ENCODE results near the gene GOLGA3. TPM values are rescaled to one million over a fixed set of nuclear protein-coding genes. Genes with fewer than 3 reads are reported as not detected.

Gene GOLGA3
- total and polyA plus RNA-seq, 10 of the 15 experiments (the other 5 are each of a cell fraction or from before 2014, with no cell fraction given) = 2.0 to 42.7 (median 15.2) TPM

- TF ChIP-seq MLLT1 (IDR thresholded peaks at IDR 0.05) = no peak
- no peak for TF ChIP-seq HDAC2 (IDR thresholded peaks at IDR 0.05)
- TF ChIP-seq POLR2A (IDR thresholded peaks at IDR 0.05; ENCODE audit: low read depth, low read length) = no peak
- no peak for TF ChIP-seq FOXM1 (IDR thresholded peaks at IDR 0.05; ENCODE audit: low read depth, low read length)
- no peak for TF ChIP-seq EP300 (IDR thresholded peaks at IDR 0.05; ENCODE audit: borderline replicate concordance in 1 of 2, control insufficient read depth in 1 of 2, low read depth in 2 of 2, low read length in 2 of 2)
- TF ChIP-seq ZNF384 (IDR thresholded peaks at IDR 0.05; ENCODE audit: borderline replicate concordance, low read depth, low read length) = no peak
- TF ChIP-seq ATF7 (IDR thresholded peaks at IDR 0.05; ENCODE audit: low read depth) = no peak
- TF ChIP-seq JUND (IDR thresholded peaks at IDR 0.05; ENCODE audit: low read depth, low read length) = no peak
- TF ChIP-seq EZH2 (IDR thresholded peaks at IDR 0.05; ENCODE audit: borderline replicate concordance, control insufficient read depth, low read depth, low read length) = no peak
Observed at GRCh38 chr12:132803125-132803524, 25.5 kb downstream of the GOLGA3 start (continued).

GRCh38 chr12:132801741-132802140 lies 26.9 kb downstream of the GOLGA3 start:
- CTCF ChIA-PET = no interaction called here
- no peak for ATAC-seq
- DNase-seq (ENCODE audit: low read depth, low spot score) = no peak
- H2AFZ ChIP-seq (ENCODE audit: control insufficient read depth, low read depth, low read length) = no peak overlapping the region
- WGBS (ENCODE audit: insufficient coverage, insufficient replicate concordance, low lambda C conversion rate, missing lambda C conversion rate) = over 99% methylated on average over 24 of the region's 28 CpGs
- POLR2A ChIA-PET = no interaction called here
- intact Hi-C loops (cut with micrococcal nuclease; ENCODE audit: unreplicated experiment) = no loop called here
- SMC1A ChIA-PET (ENCODE audit: uncharacterized antibody, unreplicated experiment) = no interaction called here
- no peak overlapping the region for H3K4me3 ChIP-seq
- no peaks in the 10 kb centered on the region for H3K27me3 ChIP-seq (replicated peaks in 1 of 2; ENCODE audit: control insufficient read depth in 2 of 2, insufficient read depth in 2 of 2, low read length in 1 of 2)
- H4K20me1 ChIP-seq (ENCODE audit: control insufficient read depth, insufficient read depth) = no peaks in the 10 kb centered on the region
- H3K27ac ChIP-seq (ENCODE audit: control insufficient read depth, insufficient read depth) = no peak overlapping the region
- in situ Hi-C loops (cut with MboI) = no loop called here
- H3K4me1 ChIP-seq (ENCODE audit: control insufficient read depth, insufficient read depth, low read length) = no peaks in the 10 kb centered on the region
- H3K36me3 ChIP-seq (ENCODE audit: control insufficient read depth in 2 of 2, insufficient read depth in 2 of 2, low read length in 1 of 2) = peaks cover 26 to 38% of the 10 kb centered on the region in 2 experiments
- H3K9ac ChIP-seq (ENCODE audit: control insufficient read depth, insufficient read depth, low read length) = no peak overlapping the region
- RAD21 ChIA-PET (ENCODE audit: unreplicated experiment) = no interaction called here
- BruUV-seq (replicated peaks) = no TSS peak
- no peak for FAIRE-seq
- H3K79me2 ChIP-seq (ENCODE audit: control insufficient read depth, insufficient read depth, low read length) = no peaks in the 10 kb centered on the region; the same call in 1 of the 2 replicates
- no peaks in the 10 kb centered on the region for H3K9me3 ChIP-seq (replicated peaks; ENCODE audit: control insufficient read depth, insufficient read depth, low read length)
- no peak overlapping the region for H3K4me2 ChIP-seq (ENCODE audit: control insufficient read depth, insufficient read depth)
- TF ChIP-seq SREBF1 (IDR thresholded peaks at IDR 0.05; ENCODE audit: low read length) = no peak
- no peak for TF ChIP-seq POLR2A (IDR thresholded peaks at IDR 0.05; ENCODE audit: low read depth, low read length)
- TF ChIP-seq NR2F1 (conservative IDR thresholded peaks at IDR 0.05) = no peak
- no peak for TF ChIP-seq MYC (IDR thresholded peaks at IDR 0.05; ENCODE audit: insufficient read depth, insufficient read length, insufficient replicate concordance, low read length, severe bottlenecking)
- no peak for TF ChIP-seq TCF3 (IDR thresholded peaks at IDR 0.05; ENCODE audit: borderline replicate concordance, insufficient read depth, low read depth, low read length)
- no peak for TF ChIP-seq MTA2 (IDR thresholded peaks at IDR 0.05; ENCODE audit: low read depth)
- TF ChIP-seq ETV6 (conservative IDR thresholded peaks at IDR 0.05 in 1 of 2, IDR thresholded peaks at IDR 0.05 in 1 of 2; ENCODE audit: borderline replicate concordance in 1 of 2, low read depth in 1 of 2) = no peak
- TF ChIP-seq SMARCA5 (IDR thresholded peaks at IDR 0.05) = no peak
- no peak for TF ChIP-seq MYB (IDR thresholded peaks at IDR 0.05; ENCODE audit: borderline replicate concordance, low read depth, low read length)
- no peak for TF ChIP-seq EED (IDR thresholded peaks at IDR 0.05; ENCODE audit: low read depth)
- no peak for TF ChIP-seq BACH1 (IDR thresholded peaks at IDR 0.05; ENCODE audit: borderline replicate concordance)
- TF ChIP-seq SMAD5 (IDR thresholded peaks at IDR 0.05; ENCODE audit: low read depth) = no peak
- TF ChIP-seq JUND (IDR thresholded peaks at IDR 0.05; ENCODE audit: low read depth, low read length) = no peak
- no peak for TF ChIP-seq TCF7 (IDR thresholded peaks at IDR 0.05; ENCODE audit: borderline replicate concordance)

Data from GM12878 (cell line).